Epidermal melanocyte (primary cell): ENCODE results near the gene AP1B1.

Experiments
- DNase-seq: peaks from one replicate; pipeline ENCODE4 v3.0.0; 2011; ENCODE audit warnings: low spot score; ENCODE audit not compliant: insufficient read length

AP1B1 gene

DNA sequence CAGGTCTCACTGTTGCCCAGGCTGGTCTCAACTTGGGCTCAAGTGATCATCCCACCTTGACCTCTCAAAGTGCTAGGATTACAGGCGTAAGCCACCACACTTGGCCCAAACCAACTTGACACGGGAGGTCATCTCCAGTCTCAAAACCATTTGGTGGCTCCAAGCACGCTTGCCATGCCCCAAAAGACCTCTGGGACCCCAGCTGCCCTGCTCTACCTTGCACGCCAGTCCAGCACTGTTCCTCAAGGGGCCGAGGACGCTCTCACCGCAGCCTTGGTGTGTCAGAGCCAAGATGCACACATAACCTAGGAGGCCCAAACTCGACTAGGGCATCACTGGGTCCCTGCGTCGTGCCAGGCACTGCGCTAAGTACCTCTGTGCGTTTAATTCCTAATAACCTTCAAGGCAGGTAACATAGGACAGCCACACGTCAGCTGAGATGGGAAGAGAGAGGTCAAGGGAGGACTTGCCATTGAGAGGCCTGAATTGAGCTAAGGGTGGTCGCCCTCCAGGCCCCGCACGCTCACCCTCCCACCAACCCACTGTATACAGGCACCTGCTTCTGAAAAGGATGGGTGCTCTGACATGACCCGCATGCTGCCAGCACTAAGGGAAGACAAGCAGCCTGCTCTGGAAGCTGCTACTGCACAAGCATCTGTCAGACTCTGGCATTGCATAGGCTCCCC is 86.5 kb downstream of the AP1B1 start:
- DNase-seq, result no peak

DNA sequence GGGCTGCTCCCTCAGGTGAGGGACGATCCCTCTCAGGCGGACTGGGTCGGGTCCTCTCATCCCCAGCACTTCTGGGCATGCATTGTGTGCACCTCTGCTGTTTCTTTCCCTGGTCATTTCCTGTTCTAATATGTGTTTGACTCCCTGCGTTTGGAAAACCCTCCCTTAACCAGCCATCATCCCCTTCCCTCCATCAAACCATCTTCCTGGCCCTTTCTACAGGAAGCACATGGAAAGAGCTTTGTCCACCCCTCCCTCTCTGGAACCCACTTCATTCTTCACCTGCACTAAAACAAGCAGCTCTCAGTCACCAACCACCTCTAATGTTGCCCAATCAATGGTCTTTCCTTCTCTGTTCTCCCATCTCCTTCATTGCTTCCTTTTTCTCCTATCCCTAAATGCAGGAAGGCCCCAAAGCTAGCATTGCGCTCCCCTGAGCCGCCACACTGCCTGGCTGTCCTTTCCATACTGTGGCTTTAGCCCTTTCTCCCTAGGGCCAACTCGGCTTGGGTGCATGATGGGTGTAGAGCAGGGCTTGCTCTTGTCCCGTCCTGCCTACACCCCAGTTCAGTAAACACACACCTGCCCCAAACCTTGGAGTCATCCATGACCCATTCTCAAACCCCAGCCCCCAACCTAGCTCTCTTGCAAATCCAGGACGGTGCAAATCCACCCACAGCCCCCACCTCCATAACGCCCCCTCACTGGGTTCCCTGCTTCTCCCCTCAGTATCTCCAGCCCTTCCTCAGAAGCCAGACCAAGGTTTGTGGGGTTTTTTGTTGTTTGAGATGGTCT is 87.4 kb downstream of the AP1B1 start:
- no peak for DNase-seq

DNA sequence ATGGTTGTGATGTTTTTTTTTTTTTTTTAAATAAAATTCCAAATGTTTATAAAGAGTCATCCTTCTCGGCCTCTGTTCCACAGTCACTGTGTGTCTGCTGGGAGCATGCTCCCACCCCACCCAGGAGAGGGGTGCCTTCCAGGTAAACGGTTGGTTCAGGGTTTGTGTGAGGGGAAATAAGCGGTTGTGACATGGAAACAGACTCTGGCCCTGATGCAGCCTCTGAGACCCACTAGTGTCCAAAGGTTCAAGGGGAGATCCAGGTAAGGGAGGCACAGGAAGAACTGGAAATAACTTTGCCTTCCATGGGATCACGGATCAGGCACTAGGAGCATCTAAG is 87.9 kb downstream of the AP1B1 start:
- no peak for DNase-seq

DNA sequence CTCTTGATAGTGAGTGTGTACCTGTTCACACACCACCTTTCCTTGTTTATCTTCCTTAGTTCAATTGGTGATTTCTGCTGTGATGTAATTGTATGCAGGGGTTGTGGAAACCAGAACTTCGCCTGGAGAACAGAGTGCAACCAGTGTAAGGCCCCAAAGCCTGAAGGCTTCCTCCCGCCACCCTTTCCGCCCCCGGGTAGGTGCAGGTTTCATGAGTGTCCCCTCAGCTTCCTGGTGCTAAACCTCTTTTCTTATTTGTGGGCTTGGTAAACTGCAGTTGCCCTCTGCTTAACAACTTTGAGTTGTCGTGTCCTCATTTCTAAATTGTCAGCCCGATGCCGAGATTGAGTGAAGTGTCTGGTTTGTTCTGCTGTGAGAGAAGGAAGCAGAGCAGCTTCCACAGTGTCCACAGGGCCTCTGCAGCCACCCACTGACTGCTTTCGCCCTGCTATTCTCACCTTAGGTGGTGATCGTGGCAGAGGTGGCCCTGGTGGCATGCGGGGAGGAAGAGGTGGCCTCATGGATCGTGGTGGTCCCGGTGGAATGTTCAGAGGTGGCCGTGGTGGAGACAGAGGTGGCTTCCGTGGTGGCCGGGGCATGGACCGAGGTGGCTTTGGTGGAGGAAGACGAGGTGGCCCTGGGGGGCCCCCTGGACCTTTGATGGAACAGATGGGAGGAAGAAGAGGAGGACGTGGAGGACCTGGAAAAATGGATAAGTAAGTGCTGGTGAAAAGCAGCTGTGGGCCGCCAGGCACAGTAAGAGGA is 89.1 kb downstream of the AP1B1 start:
- DNase-seq, result no peak

DNA sequence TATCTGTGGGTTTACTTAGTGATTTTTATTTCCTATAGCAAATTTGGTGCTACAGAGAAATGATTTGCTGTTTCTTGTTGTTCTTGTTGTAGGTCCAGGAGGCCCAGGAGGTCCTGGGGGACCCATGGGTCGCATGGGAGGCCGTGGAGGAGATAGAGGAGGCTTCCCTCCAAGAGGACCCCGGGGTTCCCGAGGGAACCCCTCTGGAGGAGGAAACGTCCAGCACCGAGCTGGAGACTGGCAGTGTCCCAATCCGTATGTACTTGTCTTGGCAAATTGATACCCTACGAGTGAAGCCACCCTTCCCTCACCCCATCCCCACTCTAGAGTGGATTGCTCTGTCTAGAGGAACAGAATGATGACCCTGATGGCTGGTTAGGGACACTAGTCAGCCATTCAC is 89.7 kb downstream of the AP1B1 start:
- no peak for DNase-seq

DNA sequence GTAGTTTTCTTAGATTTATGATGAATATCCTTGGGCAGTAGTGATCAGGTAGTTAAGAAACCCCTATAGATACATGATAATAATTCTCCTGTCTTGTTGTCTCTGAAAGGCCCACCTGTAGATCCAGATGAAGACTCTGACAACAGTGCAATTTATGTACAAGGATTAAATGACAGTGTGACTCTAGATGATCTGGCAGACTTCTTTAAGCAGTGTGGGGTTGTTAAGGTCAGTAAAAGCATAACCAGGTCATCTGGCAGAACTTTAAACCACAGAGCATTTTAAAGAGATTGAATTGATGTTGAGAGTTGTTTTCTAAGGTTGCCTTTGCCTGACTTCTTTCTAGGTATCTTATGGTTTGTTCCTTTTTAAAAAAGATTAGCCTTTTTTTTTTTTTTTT is 96.0 kb downstream of the AP1B1 start:
- no peak for DNase-seq

DNA sequence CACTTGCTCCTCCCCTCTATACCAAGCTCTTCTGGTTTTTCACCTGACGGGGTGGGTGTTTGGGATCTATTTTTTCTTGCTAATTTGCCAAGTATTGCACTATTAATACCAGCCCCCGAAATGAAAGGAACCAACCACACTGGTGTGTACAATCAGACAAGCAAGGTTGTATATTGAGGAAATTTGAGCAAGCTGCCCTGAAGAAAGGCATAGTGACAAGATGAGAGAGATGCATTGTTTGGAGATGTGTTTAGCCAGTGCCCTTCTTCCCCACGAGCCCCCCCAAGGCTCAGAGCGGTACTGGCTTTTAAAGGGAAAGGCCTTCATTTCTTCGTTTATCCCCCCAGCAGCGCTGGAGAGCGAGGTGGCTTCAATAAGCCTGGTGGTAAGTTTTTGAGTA is 97.2 kb downstream of the AP1B1 start:
- DNase-seq, result no peak

DNA sequence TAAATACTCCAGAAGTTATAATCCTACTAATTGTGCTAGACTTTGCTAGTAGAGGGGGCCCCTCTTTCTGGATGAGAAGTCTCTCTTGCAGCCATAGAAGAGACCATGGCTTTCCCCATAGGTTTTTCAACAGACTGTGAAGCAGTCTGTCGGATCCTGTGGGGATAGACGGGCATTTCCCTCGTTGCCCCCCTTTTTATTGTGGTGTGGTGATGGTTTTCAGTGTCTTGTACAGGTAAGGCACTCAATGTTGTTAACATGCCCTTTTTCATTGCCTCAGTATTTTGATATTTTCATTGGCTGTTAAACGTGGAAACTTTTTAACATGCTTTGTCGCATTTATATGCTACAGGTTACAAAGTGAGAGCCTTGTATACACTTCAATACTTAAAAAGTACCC is 98.3 kb downstream of the AP1B1 start:
- DNase-seq, result no peak

DNA sequence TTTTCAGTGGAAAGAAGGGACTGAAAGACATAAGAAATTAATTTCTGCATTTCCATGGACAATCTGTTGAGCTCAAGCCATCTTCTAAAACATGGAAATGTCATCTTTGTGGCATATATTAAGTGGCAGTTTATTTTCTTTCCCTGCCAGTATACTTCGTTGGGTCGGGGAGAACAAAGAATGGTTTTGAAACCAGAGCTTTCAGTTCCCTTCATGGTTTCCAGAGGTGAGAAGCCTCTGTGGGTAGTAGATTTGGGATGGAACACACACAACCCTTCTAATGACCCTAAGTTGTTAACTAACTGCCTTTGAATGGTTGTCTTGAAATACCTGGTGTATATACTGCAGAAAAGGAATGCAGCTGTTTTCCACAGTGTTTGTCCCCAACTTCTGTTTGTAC is 99.5 kb downstream of the AP1B1 start:
- DNase-seq, result no peak

DNA sequence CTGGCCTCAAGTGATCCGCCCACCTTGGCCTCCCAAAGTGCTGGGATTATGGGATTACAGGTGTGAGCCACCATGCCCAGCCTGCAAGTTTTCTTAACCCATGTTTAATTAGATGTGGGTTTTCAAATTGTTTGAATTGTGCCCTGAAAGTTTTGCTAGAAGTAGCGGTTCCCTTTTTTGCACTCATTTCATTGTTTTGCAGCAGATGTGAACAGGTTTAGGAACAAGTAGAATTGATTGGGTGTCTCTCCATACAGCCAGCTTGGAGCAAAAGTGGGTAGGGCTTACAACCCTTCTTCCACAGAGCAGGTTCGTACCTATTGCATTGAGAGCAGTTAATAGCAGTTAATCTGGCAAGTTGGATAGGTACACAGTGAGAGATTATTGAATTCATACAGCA is 104.2 kb downstream of the AP1B1 start:
- DNase-seq, result no peak

DNA sequence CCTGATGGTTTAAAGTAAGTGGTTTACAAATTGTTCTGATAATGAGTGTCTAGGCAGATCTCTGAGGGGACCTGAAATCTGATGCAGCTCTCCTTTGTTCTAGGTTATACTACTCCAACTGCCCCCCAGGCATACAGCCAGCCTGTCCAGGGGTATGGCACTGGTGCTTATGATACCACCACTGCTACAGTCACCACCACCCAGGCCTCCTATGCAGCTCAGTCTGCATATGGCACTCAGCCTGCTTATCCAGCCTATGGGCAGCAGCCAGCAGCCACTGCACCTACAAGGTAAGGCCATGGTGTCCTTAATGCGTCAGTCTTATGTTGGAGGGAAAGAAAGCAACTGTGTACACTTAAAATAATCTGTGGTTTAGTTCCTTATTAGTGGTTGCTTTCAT is 110.4 kb downstream of the AP1B1 start:
- DNase-seq, result no peak
